Neutrophil (primary cell): Measurements from ENCODE around the gene PLD1.

Experiments used
- H3K27ac ChIP-seq: fragments of 200-600 bp; sonication (generic); 2 replicates; pipeline ENCODE4 v1.5.1; 2016; ENCODE audit warnings: mild to moderate bottlenecking, moderate library complexity
- H3K27me3 ChIP-seq: fragments of 200-600 bp; sonication (generic); 2 replicates; pipeline ENCODE4 v1.6.0; 2016; ENCODE audit warnings: mild to moderate bottlenecking
- H3K36me3 ChIP-seq: fragments of 200-600 bp; sonication (generic); 2 replicates; pipeline ENCODE4 v1.5.1; 2017
- H3K4me1 ChIP-seq, 2 experiments: fragments of 200-600 bp in 1 of 2; sonication (generic) in 1 of 2; 1 replicate in 1 of 2; 2 replicates in 1 of 2; pipeline versions ENCODE4 v1.5.1 to v1.6.1; 2013 to 2016; ENCODE audit warnings: low read depth in 1 of 2, low read length in 1 of 2, mild to moderate bottlenecking in 1 of 2, moderate library complexity in 1 of 2; ENCODE audit not compliant: control insufficient read depth in 1 of 2, insufficient read depth in 1 of 2
- H3K4me3 ChIP-seq, 2 experiments: fragments of 200-600 bp in 1 of 2; sonication (generic) in 1 of 2; 1 replicate in 1 of 2; 2 replicates in 1 of 2; pipeline ENCODE4 v1.5.1; 2013 to 2016; ENCODE audit warnings: low read depth in 1 of 2, low read length in 1 of 2, mild to moderate bottlenecking in 1 of 2, moderate library complexity in 1 of 2
- H3K9me3 ChIP-seq: fragments of 200-600 bp; sonication (generic); 2 replicates; pipeline ENCODE4 v1.5.1; 2016
- TF ChIP-seq, protein P1 (sequence below): fragments of 200-600 bp; sonication (generic); IDR thresholded peaks from 2 replicates; pipeline ENCODE4 v1.5.1; 2016; ENCODE audit warnings: antibody characterized with exemption

Gene PLD1

DNA sequence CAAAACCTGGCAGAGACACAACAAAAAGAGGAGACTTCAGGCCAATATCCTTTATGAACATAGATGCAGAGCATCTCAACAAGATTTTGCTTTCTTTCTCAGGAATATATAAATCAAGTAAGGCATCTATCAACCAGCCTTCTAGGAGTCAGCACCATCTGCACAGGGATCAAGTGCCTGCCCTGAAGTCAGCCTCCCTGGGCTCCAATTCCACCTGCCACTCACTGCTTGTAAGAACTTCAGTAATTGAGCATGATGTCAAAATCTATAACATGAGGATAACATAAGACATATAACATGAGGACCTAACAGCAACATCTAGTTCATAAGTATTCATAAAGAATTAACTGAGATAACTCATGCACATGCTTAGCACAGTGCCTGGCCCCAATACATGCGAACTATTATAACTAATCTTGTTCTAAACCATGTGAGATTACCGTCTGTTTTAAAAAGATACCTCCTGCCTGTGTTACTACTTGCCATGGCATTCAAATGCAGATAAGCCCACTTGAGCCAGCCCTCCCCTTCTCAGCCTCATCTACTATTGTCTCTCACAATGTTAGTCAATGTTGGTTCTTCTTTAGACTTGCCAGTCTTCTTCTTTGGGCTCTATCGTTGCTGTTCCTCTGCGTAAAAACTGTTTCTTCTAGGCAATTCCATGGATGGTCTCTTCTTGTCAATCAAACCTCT, 91.6 kb downstream of the PLD1 start:
- no peak overlapping the region for H3K4me3 ChIP-seq
- H3K27me3 ChIP-seq, result no peaks in the 10 kb centered on the region
- no peaks in the 10 kb centered on the region for H3K4me1 ChIP-seq
- H3K27ac ChIP-seq, result no peak overlapping the region
- TF ChIP-seq, protein P1, sequence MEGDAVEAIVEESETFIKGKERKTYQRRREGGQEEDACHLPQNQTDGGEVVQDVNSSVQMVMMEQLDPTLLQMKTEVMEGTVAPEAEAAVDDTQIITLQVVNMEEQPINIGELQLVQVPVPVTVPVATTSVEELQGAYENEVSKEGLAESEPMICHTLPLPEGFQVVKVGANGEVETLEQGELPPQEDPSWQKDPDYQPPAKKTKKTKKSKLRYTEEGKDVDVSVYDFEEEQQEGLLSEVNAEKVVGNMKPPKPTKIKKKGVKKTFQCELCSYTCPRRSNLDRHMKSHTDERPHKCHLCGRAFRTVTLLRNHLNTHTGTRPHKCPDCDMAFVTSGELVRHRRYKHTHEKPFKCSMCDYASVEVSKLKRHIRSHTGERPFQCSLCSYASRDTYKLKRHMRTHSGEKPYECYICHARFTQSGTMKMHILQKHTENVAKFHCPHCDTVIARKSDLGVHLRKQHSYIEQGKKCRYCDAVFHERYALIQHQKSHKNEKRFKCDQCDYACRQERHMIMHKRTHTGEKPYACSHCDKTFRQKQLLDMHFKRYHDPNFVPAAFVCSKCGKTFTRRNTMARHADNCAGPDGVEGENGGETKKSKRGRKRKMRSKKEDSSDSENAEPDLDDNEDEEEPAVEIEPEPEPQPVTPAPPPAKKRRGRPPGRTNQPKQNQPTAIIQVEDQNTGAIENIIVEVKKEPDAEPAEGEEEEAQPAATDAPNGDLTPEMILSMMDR, result no peak
- H3K9me3 ChIP-seq, result no peaks in the 10 kb centered on the region
- peaks cover 58% of the 10 kb centered on the region for H3K36me3 ChIP-seq

DNA sequence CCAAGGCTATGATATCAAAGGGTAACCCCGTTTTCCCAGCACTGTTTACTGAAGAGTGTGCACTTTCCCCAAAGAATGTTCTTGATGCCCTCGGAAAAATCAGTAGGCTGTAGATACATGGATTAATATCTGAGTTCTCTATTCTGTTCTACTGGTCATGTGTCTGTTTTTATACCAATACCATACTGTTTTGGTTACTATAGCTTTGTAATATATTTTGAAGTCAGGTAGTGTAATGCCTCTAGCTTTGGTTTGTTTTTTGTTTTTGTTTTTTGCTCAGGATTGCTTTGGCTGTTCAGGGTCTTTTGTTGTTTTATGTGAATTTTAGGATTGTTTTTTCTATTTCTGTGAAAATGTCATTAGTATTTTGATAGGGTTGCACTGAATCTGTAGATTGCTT, 95.1 kb downstream of the PLD1 start:
- Histone ChIP-seq H3K27me3 (no peaks in the 10 kb centered on the region), H3K4me1 (no peaks in the 10 kb centered on the region), H3K36me3 (peaks cover 56% of the 10 kb centered on the region), H3K27ac (no peak overlapping the region), H3K4me3 (no peak overlapping the region), H3K9me3 (no peaks in the 10 kb centered on the region)
- TF ChIP-seq, protein P1, result no peak

DNA sequence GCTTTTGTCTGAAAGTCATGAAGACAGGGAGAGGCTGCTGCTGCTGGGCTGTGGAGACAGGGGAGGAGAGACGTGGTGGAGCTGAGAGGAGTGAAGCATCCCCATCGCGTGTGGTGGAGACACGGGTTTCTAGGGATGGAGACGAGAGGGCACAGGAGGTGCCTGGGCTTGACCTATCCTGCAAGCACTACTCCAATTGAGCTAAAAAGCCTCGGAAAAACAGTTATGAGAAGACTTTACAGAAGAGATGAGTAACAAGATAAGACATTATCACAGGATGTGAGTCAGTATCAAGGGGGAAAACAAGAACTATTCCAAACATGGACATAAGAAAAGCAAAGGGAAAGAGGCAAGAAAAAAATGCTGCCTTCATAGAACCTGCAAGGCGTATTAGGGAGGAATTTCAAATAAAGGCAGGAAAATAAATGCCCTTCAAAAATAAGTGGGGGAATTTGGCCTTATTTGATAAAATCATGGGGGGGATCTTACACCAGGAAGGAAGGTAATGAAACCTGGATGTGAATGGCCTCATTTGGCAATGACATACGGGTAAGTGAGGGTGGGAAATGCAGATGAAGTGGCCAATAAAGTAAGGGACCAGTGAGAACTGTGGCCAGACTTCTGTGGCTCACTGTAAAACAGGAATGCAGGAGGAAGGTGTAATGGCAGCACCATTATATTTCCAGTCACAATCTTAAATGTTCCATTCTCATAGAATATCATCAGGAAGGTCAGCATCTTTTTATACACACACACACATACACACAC, 97.9 kb downstream of the PLD1 start:
- TF ChIP-seq, protein P1, result no peak
- Histone ChIP-seq H3K36me3 (peaks cover 71% of the 10 kb centered on the region), H3K27ac (no peak overlapping the region)

DNA sequence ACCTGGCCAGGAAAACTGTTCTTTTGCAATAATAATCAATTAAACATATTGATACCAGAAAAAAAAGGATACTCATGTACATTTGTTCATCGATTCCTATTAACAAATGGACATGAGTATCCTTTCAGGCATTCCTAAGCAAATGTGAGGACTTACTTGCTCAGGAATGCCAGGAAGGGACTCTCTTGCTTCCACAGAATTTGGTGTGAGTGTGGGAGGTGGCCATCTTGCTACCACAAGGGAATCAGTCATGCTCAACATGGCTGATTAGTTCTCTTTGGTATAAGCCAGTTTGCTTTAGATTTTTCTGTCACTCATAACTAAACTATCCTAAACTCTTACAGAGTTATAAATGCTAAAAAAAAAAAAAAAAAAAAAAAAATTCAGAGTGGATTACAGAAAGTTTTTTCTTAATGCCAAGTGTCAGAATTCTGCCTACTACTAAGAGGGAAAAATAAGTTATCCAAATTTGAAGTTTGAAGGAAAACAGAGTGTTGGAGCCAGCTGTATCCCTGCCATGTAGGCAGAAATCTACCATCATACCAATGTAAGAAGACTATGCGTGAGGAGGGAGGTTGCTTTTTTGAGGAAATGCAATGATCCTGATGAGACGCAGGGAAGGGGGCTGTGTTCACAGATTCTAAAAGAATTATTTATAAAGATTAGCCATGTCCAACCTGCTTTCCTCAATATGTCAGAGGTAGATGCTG, 98.7 kb downstream of the PLD1 start:
- H3K4me3 ChIP-seq, result no peak overlapping the region
- no peaks in the 10 kb centered on the region for H3K9me3 ChIP-seq
- no peaks in the 10 kb centered on the region for H3K4me1 ChIP-seq
- peaks cover 79% of the 10 kb centered on the region for H3K36me3 ChIP-seq
- H3K27me3 ChIP-seq, result no peaks in the 10 kb centered on the region
- TF ChIP-seq, protein P1, result no peak
- H3K27ac ChIP-seq, result no peak overlapping the region

More for the DNA sequence above, 97.9 kb downstream of the PLD1 start:
- Histone ChIP-seq H3K27me3 (no peaks in the 10 kb centered on the region), H3K4me3 (no peak overlapping the region), H3K4me1 (no peaks in the 10 kb centered on the region), H3K9me3 (no peaks in the 10 kb centered on the region)

DNA sequence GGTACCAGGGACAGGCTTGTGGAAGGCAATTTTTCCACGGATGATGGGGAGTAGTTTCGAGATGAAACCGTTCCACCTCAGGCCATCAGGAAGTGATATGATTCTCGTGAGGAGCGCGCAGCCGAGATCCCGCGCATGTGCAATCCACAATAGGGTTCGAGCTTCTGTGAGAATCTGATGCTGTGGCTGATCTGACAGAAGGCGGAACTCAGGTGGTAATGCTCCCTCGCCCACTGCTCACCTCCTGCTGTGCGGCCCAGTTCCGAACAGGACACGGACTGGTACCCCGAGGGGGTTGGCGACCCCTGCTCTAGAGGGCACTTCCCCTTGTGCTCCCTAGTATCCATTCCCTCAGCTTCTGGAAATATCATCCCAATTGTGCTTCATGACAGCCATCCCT, 99.9 kb downstream of the PLD1 start:
- Histone ChIP-seq H3K27ac (no peak overlapping the region), H3K27me3 (no peaks in the 10 kb centered on the region), H3K4me1 (no peaks in the 10 kb centered on the region), H3K9me3 (no peaks in the 10 kb centered on the region), H3K36me3 (peaks cover 80% of the 10 kb centered on the region), H3K4me3 (no peak overlapping the region)
- TF ChIP-seq, protein P1, result no peak
